HTR-8/SVneo (cell line): ENCODE data around the gene GLRX.
A peak's percentile ranks its signal among the peaks of the same experiment; 100 is the strongest.
"Not testable (repeated sequence)": the region's sequence is repeated elsewhere in the genome, so short reads cannot be mapped to it uniquely, and the experiment has no call there.

Source experiments
- DNase-seq: peaks from one replicate; pipeline ENCODE4 v3.0.0; 2011; ENCODE audit warnings: low spot score, mixed read lengths; ENCODE audit not compliant: insufficient read length
- FAIRE-seq: peaks from 2 replicates; lab custom pipeline; 2011; peaks lifted over from hg19 to GRCh38; lab: Jason Lieb, UNC

Gene GLRX

GRCh38 chr5:95811126-95811423 is 11.5 kb downstream of the GLRX start:
- DNase-seq, FAIRE-seq: not testable (repeated sequence)

- no peak for DNase-seq
- no peak for FAIRE-seq
Observed at GRCh38 chr5:95810305-95811125, 12.0 kb downstream of the GLRX start.

- no peak for FAIRE-seq
Observed at GRCh38 chr5:95809414-95809960, 13.0 kb downstream of the GLRX start.

GRCh38 chr5:95808686-95809413 is 13.7 kb downstream of the GLRX start:
- DNase-seq (no peak), FAIRE-seq (no peak)

More at GRCh38 chr5:95809414-95809960, 13.0 kb downstream of the GLRX start:
- no peak for DNase-seq

GRCh38 chr5:95808013-95808685 is 14.4 kb downstream of the GLRX start:
- no peak for DNase-seq
- no peak for FAIRE-seq

GRCh38 chr5:95806687-95807086 is 15.8 kb downstream of the GLRX start:
- DNase-seq (no peak), FAIRE-seq (no peak)

- FAIRE-seq (no peak), DNase-seq (no peak)
Observed at GRCh38 chr5:95804736-95805539, 17.6 kb downstream of the GLRX start.

- DNase-seq (no peak), FAIRE-seq (no peak)
Observed at GRCh38 chr5:95803271-95804148, 19.0 kb downstream of the GLRX start.

- no peak for FAIRE-seq
- no peak for DNase-seq
Observed at GRCh38 chr5:95801961-95802360, 20.6 kb downstream of the GLRX start.

GRCh38 chr5:95801532-95801931 is 21.0 kb downstream of the GLRX start:
- FAIRE-seq (no peak), DNase-seq (no peak)

- no peak for DNase-seq
- FAIRE-seq, result no peak
Observed at GRCh38 chr5:95800553-95800952, 22.0 kb downstream of the GLRX start.

- no peak for FAIRE-seq
- no peak for DNase-seq
Observed at GRCh38 chr5:95799191-95799835, 23.2 kb downstream of the GLRX start.

GRCh38 chr5:95798545-95798944 is 24.0 kb downstream of the GLRX start:
- FAIRE-seq (no peak), DNase-seq (no peak)

- no peak for DNase-seq
- no peak for FAIRE-seq
Observed at GRCh38 chr5:95798048-95798447, 24.5 kb downstream of the GLRX start.

GRCh38 chr5:95797301-95797700 is 25.2 kb downstream of the GLRX start:
- DNase-seq, result no peak
- FAIRE-seq, result no peak

- FAIRE-seq, result no peak
- DNase-seq, result peak; percentile 42
Observed at GRCh38 chr5:95794070-95794516, 28.4 kb downstream of the GLRX start.

- FAIRE-seq (no peak), DNase-seq (no peak)
Observed at GRCh38 chr5:95791751-95792150, 30.8 kb downstream of the GLRX start.

GRCh38 chr5:95788493-95788892 is 34.0 kb downstream of the GLRX start:
- FAIRE-seq (no peak), DNase-seq (no peak)
